ENCODE measurements around the gene KIR2DL1.

GRCh38 chr19:54804571-54804970 lies 35.0 kb downstream of the KIR2DL1 start:
- TF ChIP-seq, protein P1, sequence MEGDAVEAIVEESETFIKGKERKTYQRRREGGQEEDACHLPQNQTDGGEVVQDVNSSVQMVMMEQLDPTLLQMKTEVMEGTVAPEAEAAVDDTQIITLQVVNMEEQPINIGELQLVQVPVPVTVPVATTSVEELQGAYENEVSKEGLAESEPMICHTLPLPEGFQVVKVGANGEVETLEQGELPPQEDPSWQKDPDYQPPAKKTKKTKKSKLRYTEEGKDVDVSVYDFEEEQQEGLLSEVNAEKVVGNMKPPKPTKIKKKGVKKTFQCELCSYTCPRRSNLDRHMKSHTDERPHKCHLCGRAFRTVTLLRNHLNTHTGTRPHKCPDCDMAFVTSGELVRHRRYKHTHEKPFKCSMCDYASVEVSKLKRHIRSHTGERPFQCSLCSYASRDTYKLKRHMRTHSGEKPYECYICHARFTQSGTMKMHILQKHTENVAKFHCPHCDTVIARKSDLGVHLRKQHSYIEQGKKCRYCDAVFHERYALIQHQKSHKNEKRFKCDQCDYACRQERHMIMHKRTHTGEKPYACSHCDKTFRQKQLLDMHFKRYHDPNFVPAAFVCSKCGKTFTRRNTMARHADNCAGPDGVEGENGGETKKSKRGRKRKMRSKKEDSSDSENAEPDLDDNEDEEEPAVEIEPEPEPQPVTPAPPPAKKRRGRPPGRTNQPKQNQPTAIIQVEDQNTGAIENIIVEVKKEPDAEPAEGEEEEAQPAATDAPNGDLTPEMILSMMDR (IDR thresholded peaks at IDR 0.05): no peak
- no peak for TF ChIP-seq POLR2A (IDR thresholded peaks at IDR 0.05)
